HCT116 (cell line): ENCODE results near the gene TLK1. TPM values are rescaled to one million over a fixed set of nuclear protein-coding genes. Genes with fewer than 3 reads are reported as not detected.

Experiments used
- ATAC-seq: fragments of 200-7000 bp; cut with Tn5 transposase; 2 replicates; pipeline ENCODE4 v1.9.1; 2020; ENCODE audit warnings: mild to moderate bottlenecking, moderate library complexity
- BruUV-seq: library from RNA; stranded (reverse); fragments of 400-500 nt; replicated peaks from 2 replicates; lab custom pipeline; 2021; lab: Mats Ljungman, UMichigan
- CTCF ChIA-PET: fragments of 300-600 bp; sonication (Branson Sonifier 250); formaldehyde crosslinking; loops from one replicate; lab custom pipeline; 2021; ENCODE audit warnings: antibody characterized with exemption; lab: Charles Lee
- POLR2A ChIA-PET: fragments of 300-600, 350-600 bp; sonication (Branson Sonifier 250); formaldehyde crosslinking; loops from one replicate; lab custom pipeline; 2021; ENCODE audit warnings: antibody characterized with exemption; lab: Charles Lee
- RAD21 ChIA-PET, 2 experiments: fragments of 300-600 bp; sonication (Branson Sonifier 250); formaldehyde crosslinking; loops; one replicate each; lab custom pipeline; 2023; ENCODE audit warnings: low total read pairs in 2 of 2; ENCODE audit not compliant: uncharacterized antibody in 2 of 2, unreplicated experiment in 2 of 2, low non-redundant PET in 1 of 2; lab: Charles Lee
- DNase-seq: peaks from one replicate; pipeline ENCODE4 v3.0.0-alpha.2; 2010; ENCODE audit warnings: low read depth, low spot score
- H2AFZ ChIP-seq: fragments of 200-600 bp; shearing (Covaris generic), sonication (generic); 2 replicates; pipeline ENCODE4 v1.6.1; 2017; ENCODE audit warnings: low read depth, mixed run types, mixed read lengths, antibody characterized with exemption, low read length; ENCODE audit not compliant: poor library complexity, severe bottlenecking
- H3K27ac ChIP-seq: 2 replicates; pipeline ENCODE4 v1.5.1; 2012; ENCODE audit warnings: low read depth, low read length
- H3K27me3 ChIP-seq: fragments of 200-600 bp; sonication (generic); 2 replicates; pipeline ENCODE4 v1.6.1; 2016; ENCODE audit warnings: mixed run types, low read length, mixed read lengths; ENCODE audit not compliant: insufficient read depth
- H3K36me3 ChIP-seq, 2 experiments: fragments of 200-500 bp in 1 of 2; fragments of 200-600 bp in 1 of 2; sonication (Bioruptor generic) in 1 of 2; sonication (generic) in 1 of 2; 2 replicates each; pipeline versions ENCODE4 v1.5.1 to v1.6.1; 2014 to 2016; ENCODE audit warnings: low read length in 2 of 2, inconsistent platforms in 1 of 2, mixed read lengths in 1 of 2, mixed run types in 1 of 2; ENCODE audit not compliant: insufficient read depth in 2 of 2, control insufficient read depth in 1 of 2
- H3K4me1 ChIP-seq, 2 experiments: fragments of 200-600 bp in 1 of 2; sonication (generic) in 1 of 2; 2 replicates each; pipeline versions ENCODE4 v1.5.1 to v1.6.1; 2012 to 2017; ENCODE audit warnings: low read length in 2 of 2, inconsistent platforms in 1 of 2, mild to moderate bottlenecking in 1 of 2, mixed read lengths in 1 of 2, mixed run types in 1 of 2, moderate library complexity in 1 of 2; ENCODE audit not compliant: insufficient read depth in 2 of 2, control insufficient read depth in 1 of 2
- H3K4me2 ChIP-seq: fragments of 200-600 bp; sonication (generic); 2 replicates; pipeline ENCODE4 v1.6.1; 2017; ENCODE audit warnings: mixed run types, low read length, mixed read lengths
- H3K4me3 ChIP-seq, 2 experiments: fragments of 200-600 bp in 1 of 2; sonication (generic) in 1 of 2; replicated peaks in 1 of 2; 2 replicates each; pipeline ENCODE4 v1.5.1; 2011 to 2016; ENCODE audit warnings: low read length in 2 of 2, control low read depth in 1 of 2, low read depth in 1 of 2, mild to moderate bottlenecking in 1 of 2, mixed read lengths in 1 of 2, mixed run types in 1 of 2
- H3K79me2 ChIP-seq: fragments of 200-600 bp; sonication (generic); 2 replicates; pipeline ENCODE4 v1.6.1; 2017; ENCODE audit warnings: mild to moderate bottlenecking, mixed run types, low read length, moderate library complexity, mixed read lengths; ENCODE audit not compliant: insufficient read depth
- H3K9ac ChIP-seq: fragments of 200-600 bp; sonication (generic); 2 replicates; pipeline ENCODE4 v1.6.1; 2016; ENCODE audit warnings: low read length, mixed read lengths
- H3K9me2 ChIP-seq: fragments of 200-600 bp; sonication (generic), shearing (Covaris generic); 2 replicates; pipeline ENCODE4 v1.6.1; 2017; ENCODE audit warnings: mixed run types, mild to moderate bottlenecking, moderate library complexity; ENCODE audit not compliant: insufficient read depth
- H3K9me3 ChIP-seq, 2 experiments: fragments of 200-500 bp in 1 of 2; fragments of 200-600 bp in 1 of 2; sonication (Bioruptor generic) in 1 of 2; sonication (generic) in 1 of 2; 2 replicates each; pipeline ENCODE4 v1.6.1; 2014 to 2017; ENCODE audit warnings: low read length in 2 of 2, mixed read lengths in 2 of 2, inconsistent platforms in 1 of 2, low read depth in 1 of 2, mild to moderate bottlenecking in 1 of 2, mixed run types in 1 of 2, moderate library complexity in 1 of 2; ENCODE audit not compliant: control insufficient read depth in 1 of 2, insufficient read depth in 1 of 2
- H4K20me1 ChIP-seq: fragments of 200-600 bp; sonication (generic), shearing (Covaris generic); 2 replicates; pipeline ENCODE4 v1.6.1; 2017; ENCODE audit warnings: mixed run types, mild to moderate bottlenecking, moderate library complexity; ENCODE audit not compliant: insufficient read depth
- CBX3 ChIP-seq: IDR thresholded peaks from 2 replicates; pipeline ENCODE4 v1.6.1; 2012; ENCODE audit warnings: low read depth
- CEBPB ChIP-seq: IDR thresholded peaks from 2 replicates; pipeline ENCODE4 v1.6.1; 2012; ENCODE audit warnings: low read depth
- FOSL1 ChIP-seq: IDR thresholded peaks from 2 replicates; pipeline ENCODE4 v1.6.1; 2012; ENCODE audit warnings: low read depth
- JUND ChIP-seq: IDR thresholded peaks from 2 replicates; pipeline ENCODE4 v1.6.1; 2012
- POLR2A ChIP-seq: IDR thresholded peaks from 2 replicates; pipeline ENCODE4 v1.7.0; 2011; ENCODE audit warnings: borderline replicate concordance; ENCODE audit not compliant: insufficient read depth, insufficient read length; ENCODE audit errors: extremely low read depth
- SP1 ChIP-seq: IDR thresholded peaks from 2 replicates; pipeline ENCODE4 v1.6.1; 2012; ENCODE audit warnings: low read depth
- TCF7L2 ChIP-seq: IDR thresholded peaks from 2 replicates; pipeline ENCODE4 v1.7.0; 2011; ENCODE audit warnings: borderline replicate concordance, inconsistent platforms; ENCODE audit not compliant: insufficient read depth, insufficient read length; ENCODE audit errors: extremely low read depth
- YY1 ChIP-seq: IDR thresholded peaks from 2 replicates; pipeline ENCODE4 v1.6.1; 2011; ENCODE audit warnings: low read length, low read depth, moderate library complexity, mild to moderate bottlenecking; ENCODE audit not compliant: insufficient replicate concordance; ENCODE audit errors: extremely low read depth
- ZNF274 ChIP-seq: fragments of 200-500 bp; sonication (Bioruptor generic); IDR thresholded peaks from 2 replicates; pipeline ENCODE4 v1.6.1; 2014; ENCODE audit warnings: mild to moderate bottlenecking, low read depth, low read length, inconsistent platforms
- intact Hi-C: fragments of 100-400 bp; cut with micrococcal nuclease; formaldehyde crosslinking; loops from 2 replicates; pipeline ENCODE4 v1.10.0; 2022
- total RNA-seq: library from RNA; stranded (reverse); gene quantifications from one replicate; pipeline ENCODE4 v1.2.1, GENCODE V29; 2021; ENCODE audit not compliant: unreplicated experiment
- TF ChIP-seq, protein P1 (sequence below), 3 experiments: fragments of 200-600 bp in 1 of 3; sonication (generic) in 1 of 3; IDR thresholded peaks in 2 of 3; conservative IDR thresholded peaks in 1 of 3; 2 replicates each; pipeline ENCODE4 v1.5.1; 2012 to 2017; ENCODE audit warnings: low read depth in 2 of 3, low read length in 2 of 3, antibody characterized with exemption in 1 of 3, borderline replicate concordance in 1 of 3, control low read depth in 1 of 3, mild to moderate bottlenecking in 1 of 3, mixed read lengths in 1 of 3, mixed run types in 1 of 3, moderate library complexity in 1 of 3; ENCODE audit not compliant: insufficient read depth in 1 of 3
- TF ChIP-seq, protein P2 (sequence below): IDR thresholded peaks from 2 replicates; pipeline ENCODE4 v1.6.1; 2011; ENCODE audit warnings: mild to moderate bottlenecking, low read length, moderate library complexity; ENCODE audit not compliant: insufficient replicate concordance; ENCODE audit errors: extremely low read depth

TLK1 gene
- total RNA-seq, 1 experiment from 2014 or later: 57.7 TPM

DNA sequence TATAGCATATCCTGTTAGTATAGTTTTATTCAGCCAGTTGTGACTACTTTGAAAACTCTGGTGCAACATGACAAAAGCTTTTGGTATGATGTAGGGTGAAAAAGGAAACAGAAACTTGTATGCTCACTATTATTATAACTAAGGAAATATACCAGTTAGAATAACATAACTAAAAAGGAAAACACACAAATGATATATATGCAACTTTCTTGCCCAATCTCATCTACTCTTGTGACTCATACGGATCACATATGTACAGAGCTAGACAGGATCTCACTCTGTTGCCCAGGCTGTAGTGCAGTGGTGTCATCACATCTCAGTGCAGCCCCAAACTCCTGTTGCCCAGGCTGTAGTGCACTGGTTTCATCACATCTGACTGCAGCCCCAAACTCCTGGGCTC lies 12.4 kb upstream of the TLK1 start:
- BruUV-seq: no TSS peak
- Histone ChIP-seq H3K9me2 (no peaks in the 10 kb centered on the region), H3K4me3 (no peak overlapping the region), H2AFZ (no peak overlapping the region), H3K36me3 (no peaks in the 10 kb centered on the region), H3K4me2 (no peak overlapping the region), H4K20me1 (no peaks in the 10 kb centered on the region), H3K27me3 (no peaks in the 10 kb centered on the region), H3K27ac (no peak overlapping the region), H3K79me2 (no peaks in the 10 kb centered on the region), H3K9ac (no peak overlapping the region), H3K4me1 (no peaks in the 10 kb centered on the region), H3K9me3 (no peaks in the 10 kb centered on the region)
- ChIA-PET CTCF (no interaction called here), POLR2A (no interaction called here), RAD21 (no interaction called here)
- TF ChIP-seq, protein P1, sequence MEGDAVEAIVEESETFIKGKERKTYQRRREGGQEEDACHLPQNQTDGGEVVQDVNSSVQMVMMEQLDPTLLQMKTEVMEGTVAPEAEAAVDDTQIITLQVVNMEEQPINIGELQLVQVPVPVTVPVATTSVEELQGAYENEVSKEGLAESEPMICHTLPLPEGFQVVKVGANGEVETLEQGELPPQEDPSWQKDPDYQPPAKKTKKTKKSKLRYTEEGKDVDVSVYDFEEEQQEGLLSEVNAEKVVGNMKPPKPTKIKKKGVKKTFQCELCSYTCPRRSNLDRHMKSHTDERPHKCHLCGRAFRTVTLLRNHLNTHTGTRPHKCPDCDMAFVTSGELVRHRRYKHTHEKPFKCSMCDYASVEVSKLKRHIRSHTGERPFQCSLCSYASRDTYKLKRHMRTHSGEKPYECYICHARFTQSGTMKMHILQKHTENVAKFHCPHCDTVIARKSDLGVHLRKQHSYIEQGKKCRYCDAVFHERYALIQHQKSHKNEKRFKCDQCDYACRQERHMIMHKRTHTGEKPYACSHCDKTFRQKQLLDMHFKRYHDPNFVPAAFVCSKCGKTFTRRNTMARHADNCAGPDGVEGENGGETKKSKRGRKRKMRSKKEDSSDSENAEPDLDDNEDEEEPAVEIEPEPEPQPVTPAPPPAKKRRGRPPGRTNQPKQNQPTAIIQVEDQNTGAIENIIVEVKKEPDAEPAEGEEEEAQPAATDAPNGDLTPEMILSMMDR (IDR thresholded peaks at IDR 0.05 in 2 of 3, conservative IDR thresholded peaks at IDR 0.05 in 1 of 3; ENCODE audit: borderline replicate concordance in 1 of 3, insufficient read depth in 1 of 3, low read depth in 2 of 3, low read length in 2 of 3): no peak
- TF ChIP-seq CEBPB: no peak
- intact Hi-C loops: no loop called here
- DNase-seq (no peak), ATAC-seq (no peak)

DNA sequence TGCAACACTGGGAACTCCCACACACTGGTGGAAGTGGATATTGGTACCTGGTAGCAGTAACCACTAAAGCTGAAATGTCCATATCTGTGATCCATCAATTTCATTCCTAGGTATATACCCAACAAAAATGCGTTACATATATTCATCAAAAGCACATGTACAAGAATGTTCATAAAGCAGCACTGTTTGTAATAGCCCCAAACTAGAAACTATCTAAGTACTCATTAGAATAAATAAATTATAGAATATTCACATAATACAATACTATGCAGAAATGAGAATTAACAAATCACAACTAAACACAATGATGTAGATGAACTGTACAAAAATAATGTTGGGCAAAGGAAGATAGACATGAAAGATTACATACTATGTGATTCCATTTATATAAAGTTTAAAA lies 11.1 kb upstream of the TLK1 start:
- Histone ChIP-seq H3K4me2 (no peak overlapping the region), H2AFZ (no peak overlapping the region), H3K9me2 (no peaks in the 10 kb centered on the region), H3K36me3 (no peaks in the 10 kb centered on the region), H3K79me2 (no peaks in the 10 kb centered on the region), H3K27me3 (no peaks in the 10 kb centered on the region), H3K4me1 (no peaks in the 10 kb centered on the region), H4K20me1 (no peaks in the 10 kb centered on the region), H3K27ac (no peak overlapping the region), H3K9ac (no peak overlapping the region), H3K9me3 (no peaks in the 10 kb centered on the region), H3K4me3 (no peak overlapping the region)
- DNase-seq: no peak
- CTCF ChIA-PET: no interaction called here
- no TSS peak for BruUV-seq
- RAD21 ChIA-PET: no interaction called here
- ATAC-seq: no peak
- POLR2A ChIA-PET: no interaction called here
- intact Hi-C loops: no loop called here
- no peak for TF ChIP-seq TCF7L2
- no peak for TF ChIP-seq SP1
- no peak for TF ChIP-seq JUND
- no peak for TF ChIP-seq FOSL1
- no peak for TF ChIP-seq ZNF274
- no peak for TF ChIP-seq POLR2A
- no peak for TF ChIP-seq CBX3
- TF ChIP-seq, protein P1 (IDR thresholded peaks at IDR 0.05 in 2 of 3, conservative IDR thresholded peaks at IDR 0.05 in 1 of 3; ENCODE audit: borderline replicate concordance in 1 of 3, insufficient read depth in 1 of 3, low read depth in 2 of 3, low read length in 2 of 3): no peak
- TF ChIP-seq, protein P2, sequence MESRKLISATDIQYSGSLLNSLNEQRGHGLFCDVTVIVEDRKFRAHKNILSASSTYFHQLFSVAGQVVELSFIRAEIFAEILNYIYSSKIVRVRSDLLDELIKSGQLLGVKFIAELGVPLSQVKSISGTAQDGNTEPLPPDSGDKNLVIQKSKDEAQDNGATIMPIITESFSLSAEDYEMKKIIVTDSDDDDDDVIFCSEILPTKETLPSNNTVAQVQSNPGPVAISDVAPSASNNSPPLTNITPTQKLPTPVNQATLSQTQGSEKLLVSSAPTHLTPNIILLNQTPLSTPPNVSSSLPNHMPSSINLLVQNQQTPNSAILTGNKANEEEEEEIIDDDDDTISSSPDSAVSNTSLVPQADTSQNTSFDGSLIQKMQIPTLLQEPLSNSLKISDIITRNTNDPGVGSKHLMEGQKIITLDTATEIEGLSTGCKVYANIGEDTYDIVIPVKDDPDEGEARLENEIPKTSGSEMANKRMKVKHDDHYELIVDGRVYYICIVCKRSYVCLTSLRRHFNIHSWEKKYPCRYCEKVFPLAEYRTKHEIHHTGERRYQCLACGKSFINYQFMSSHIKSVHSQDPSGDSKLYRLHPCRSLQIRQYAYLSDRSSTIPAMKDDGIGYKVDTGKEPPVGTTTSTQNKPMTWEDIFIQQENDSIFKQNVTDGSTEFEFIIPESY: no peak
- TF ChIP-seq YY1: no peak
